Stimulated activated naive B cell treated with anti-CD40 and anti-IgM and Interleukin-4, amounts not matched to agents 10 μg/mL and 1 μg/mL and 100 μg/mL, for 72 hours (primary cell): ENCODE measurements around the gene SLC4A5.
"Not testable (repeated sequence)": the region's sequence is repeated elsewhere in the genome, so short reads cannot be mapped to it uniquely, and the experiment has no call there.

ENCODE experiments used
- ATAC-seq, 2 donors: fragments of 150-1000 bp; cut with Tn5 transposase; replicated peaks; 2 replicates each; pipeline ENCODE4 v1.10.0; 2021; ENCODE audit warnings: moderate library complexity in 1 of 2
- DNase-seq: peaks from one replicate; pipeline ENCODE4 v3.0.0; 2021
- H3K27ac Mint-ChIP-seq: one replicate; pipeline ENCODE4 v1.8.0; 2022; ENCODE audit warnings: mild to moderate bottlenecking, mixed read lengths
- H3K27me3 Mint-ChIP-seq, 2 donors: one replicate each; pipeline ENCODE4 v1.8.0; 2022; ENCODE audit warnings: mixed read lengths in 2 of 2
- H3K36me3 Mint-ChIP-seq, 2 donors: one replicate each; pipeline ENCODE4 v1.8.0; 2022; ENCODE audit warnings: mixed read lengths in 2 of 2, mild to moderate bottlenecking in 1 of 2
- H3K4me1 Mint-ChIP-seq, 2 donors: one replicate each; pipeline ENCODE4 v1.8.0; 2022; ENCODE audit warnings: mixed read lengths in 2 of 2, mild to moderate bottlenecking in 1 of 2
- H3K4me3 Mint-ChIP-seq, 2 donors: one replicate each; pipeline ENCODE4 v1.8.0; 2022; ENCODE audit warnings: mild to moderate bottlenecking in 2 of 2, mixed read lengths in 2 of 2, moderate library complexity in 1 of 2
- H3K9me3 Mint-ChIP-seq, 2 donors: one replicate each; pipeline ENCODE4 v1.8.0; 2022; ENCODE audit warnings: mixed read lengths in 2 of 2, mild to moderate bottlenecking in 1 of 2

The SLC4A5 gene

GRCh38 chr2:74347742-74348141 is 4.5 kb upstream of the SLC4A5 start:
- ATAC-seq (no peak), DNase-seq (no peak)
- Mint-ChIP-seq H3K36me3 (peaks cover 3 to 5% of the 10 kb centered on the region in 2 donors), H3K9me3 (no peaks in the 10 kb centered on the region), H3K27me3 (no peaks in the 10 kb centered on the region), H3K27ac (no peak overlapping the region), H3K4me1 (no peaks in the 10 kb centered on the region), H3K4me3 (no peak overlapping the region)

GRCh38 chr2:74347303-74347702 is 4.1 kb upstream of the SLC4A5 start:
- Mint-ChIP-seq H3K9me3 (no peaks in the 10 kb centered on the region), H3K27ac (no peak overlapping the region), H3K4me3 (no peak overlapping the region), H3K4me1 (no peaks in the 10 kb centered on the region), H3K27me3 (no peaks in the 10 kb centered on the region), H3K36me3 (peaks cover 3 to 5% of the 10 kb centered on the region in 2 donors)
- DNase-seq (no peak), ATAC-seq (no peak)

- no peaks in the 10 kb centered on the region for H3K4me1 Mint-ChIP-seq
These were observed 2.2 kb upstream of the SLC4A5 start for GRCh38 chr2:74345272-74345943.

GRCh38 chr2:74336227-74336626 is 7.0 kb downstream of the SLC4A5 start:
- ATAC-seq, DNase-seq, H3K27ac Mint-ChIP-seq, H3K4me3 Mint-ChIP-seq, H3K4me1 Mint-ChIP-seq, H3K9me3 Mint-ChIP-seq, H3K27me3 Mint-ChIP-seq, H3K36me3 Mint-ChIP-seq: not testable (repeated sequence)

More at GRCh38 chr2:74345272-74345943, 2.2 kb upstream of the SLC4A5 start:
- Mint-ChIP-seq H3K27ac (no peak overlapping the region), H3K36me3 (peaks cover 3 to 5% of the 10 kb centered on the region in 2 donors), H3K9me3 (no peaks in the 10 kb centered on the region), H3K27me3 (no peaks in the 10 kb centered on the region), H3K4me3 (no peak overlapping the region)
- DNase-seq, result no peak
- no peak for ATAC-seq

GRCh38 chr2:74334931-74335333 is 8.3 kb downstream of the SLC4A5 start:
- ATAC-seq, result peak; percentile 72 to 84
- DNase-seq, result peak; percentile 41
- Mint-ChIP-seq H3K4me3 (no peak overlapping the region), H3K36me3 (peaks cover 0 to 7% of the 10 kb centered on the region in 2 donors), H3K27ac (no peak overlapping the region), H3K27me3 (no peaks in the 10 kb centered on the region), H3K9me3 (no peaks in the 10 kb centered on the region), H3K4me1 (no peaks in the 10 kb centered on the region)

GRCh38 chr2:74333896-74334586 is 9.2 kb downstream of the SLC4A5 start:
- Mint-ChIP-seq H3K9me3 (no peaks in the 10 kb centered on the region), H3K36me3 (peaks cover 0 to 7% of the 10 kb centered on the region in 2 donors), H3K4me1 (no peaks in the 10 kb centered on the region), H3K27me3 (no peaks in the 10 kb centered on the region), H3K27ac (no peak overlapping the region), H3K4me3 (no peak overlapping the region)
- DNase-seq, result no peak
- no peak for ATAC-seq

GRCh38 chr2:74333175-74333574 is 10.0 kb downstream of the SLC4A5 start:
- Mint-ChIP-seq H3K9me3 (no peaks in the 10 kb centered on the region), H3K27me3 (no peaks in the 10 kb centered on the region), H3K4me1 (no peaks in the 10 kb centered on the region), H3K27ac (no peak overlapping the region), H3K36me3 (peaks cover 0 to 7% of the 10 kb centered on the region in 2 donors), H3K4me3 (no peak overlapping the region)
- DNase-seq (no peak), ATAC-seq (peak; percentile 36 to 41)

- H3K36me3 Mint-ChIP-seq, result peaks cover 0 to 4% of the 10 kb centered on the region in 2 donors
- ATAC-seq, result no peak
- H3K9me3 Mint-ChIP-seq, result no peaks in the 10 kb centered on the region
- no peak overlapping the region for H3K4me3 Mint-ChIP-seq
- no peak overlapping the region for H3K27ac Mint-ChIP-seq
- no peaks in the 10 kb centered on the region for H3K27me3 Mint-ChIP-seq
- DNase-seq, result no peak
- H3K4me1 Mint-ChIP-seq, result no peaks in the 10 kb centered on the region
These were observed 10.6 kb downstream of the SLC4A5 start for GRCh38 chr2:74332550-74333174.

GRCh38 chr2:74328573-74328972 is 14.6 kb downstream of the SLC4A5 start:
- H3K4me3 Mint-ChIP-seq, result no peak overlapping the region
- no peak for DNase-seq
- H3K27ac Mint-ChIP-seq, result no peak overlapping the region
- H3K4me1 Mint-ChIP-seq, result no peaks in the 10 kb centered on the region
- ATAC-seq, result no peak
- no peaks in the 10 kb centered on the region for H3K27me3 Mint-ChIP-seq
- no peaks in the 10 kb centered on the region for H3K9me3 Mint-ChIP-seq
- H3K36me3 Mint-ChIP-seq, result peaks cover under 1 to 4% of the 10 kb centered on the region in 2 donors

GRCh38 chr2:74328074-74328473 is 15.1 kb downstream of the SLC4A5 start:
- H3K27ac Mint-ChIP-seq, result no peak overlapping the region
- ATAC-seq (no peak), DNase-seq (no peak)
- H3K4me1 Mint-ChIP-seq, result no peaks in the 10 kb centered on the region
- H3K4me3 Mint-ChIP-seq, result no peak overlapping the region
- H3K27me3 Mint-ChIP-seq, result no peaks in the 10 kb centered on the region
- H3K36me3 Mint-ChIP-seq, result peaks cover 4% of the 10 kb centered on the region in 2 donors
- no peaks in the 10 kb centered on the region for H3K9me3 Mint-ChIP-seq

- Mint-ChIP-seq H3K4me3 (no peak overlapping the region), H3K4me1 (no peaks in the 10 kb centered on the region), H3K9me3 (no peaks in the 10 kb centered on the region), H3K36me3 (peaks cover 4% of the 10 kb centered on the region in 2 donors), H3K27ac (no peak overlapping the region), H3K27me3 (no peaks in the 10 kb centered on the region)
- no peak for DNase-seq
- no peak for ATAC-seq
These were observed 15.6 kb downstream of the SLC4A5 start for GRCh38 chr2:74327627-74328026.

- no peaks in the 10 kb centered on the region for H3K4me1 Mint-ChIP-seq
- DNase-seq (no peak), ATAC-seq (no peak)
- no peaks in the 10 kb centered on the region for H3K9me3 Mint-ChIP-seq
- peaks cover under 1 to 4% of the 10 kb centered on the region in 2 donors for H3K36me3 Mint-ChIP-seq
- no peaks in the 10 kb centered on the region for H3K27me3 Mint-ChIP-seq
- H3K4me3 Mint-ChIP-seq, result no peak overlapping the region
- H3K27ac Mint-ChIP-seq, result no peak overlapping the region
These were observed 16.0 kb downstream of the SLC4A5 start for GRCh38 chr2:74327199-74327598.

GRCh38 chr2:74325815-74326214 is 17.4 kb downstream of the SLC4A5 start:
- ATAC-seq (no peak), DNase-seq (no peak)
- H3K36me3 Mint-ChIP-seq, result peaks cover 2 to 4% of the 10 kb centered on the region in 2 donors
- no peak overlapping the region for H3K4me3 Mint-ChIP-seq
- H3K9me3 Mint-ChIP-seq, result no peaks in the 10 kb centered on the region
- no peak overlapping the region for H3K27ac Mint-ChIP-seq
- H3K27me3 Mint-ChIP-seq, result no peaks in the 10 kb centered on the region
- H3K4me1 Mint-ChIP-seq, result no peaks in the 10 kb centered on the region

- H3K27me3 Mint-ChIP-seq, result no peaks in the 10 kb centered on the region
- H3K36me3 Mint-ChIP-seq, result peaks cover 2 to 8% of the 10 kb centered on the region in 2 donors
- ATAC-seq, result no peak
- H3K4me1 Mint-ChIP-seq, result no peaks in the 10 kb centered on the region
- H3K27ac Mint-ChIP-seq, result no peak overlapping the region
- H3K9me3 Mint-ChIP-seq, result no peaks in the 10 kb centered on the region
- no peak for DNase-seq
- H3K4me3 Mint-ChIP-seq, result no peak overlapping the region
These were observed 21.5 kb downstream of the SLC4A5 start for GRCh38 chr2:74321737-74322136.

- no peaks in the 10 kb centered on the region for H3K4me1 Mint-ChIP-seq
- peaks cover 0 to 3% of the 10 kb centered on the region in 2 donors for H3K27me3 Mint-ChIP-seq
- H3K4me3 Mint-ChIP-seq, result no peak overlapping the region
- no peaks in the 10 kb centered on the region for H3K9me3 Mint-ChIP-seq
- no peak overlapping the region for H3K27ac Mint-ChIP-seq
- DNase-seq (no peak), ATAC-seq (no peak)
- peaks cover 5 to 20% of the 10 kb centered on the region in 2 donors for H3K36me3 Mint-ChIP-seq
These were observed 25.5 kb downstream of the SLC4A5 start for GRCh38 chr2:74317701-74318100.
